ENCODE data around the gene PGP.
"Not testable (repeated sequence)": the region's sequence is repeated elsewhere in the genome, so short reads cannot be mapped to it uniquely, and the experiment has no call there.

Gene PGP

GRCh38 chr16:2246301-2246885 is 31.8 kb upstream of the PGP start:
- Histone ChIP-seq H3K9ac (ENCODE audit: low read length) (no peak overlapping the region), H3K27me3 (ENCODE audit: control insufficient read depth, insufficient read depth, low read length) (no peaks in the 10 kb centered on the region), H3K4me3 (ENCODE audit: low read depth, low read length) (no peak overlapping the region), H3K9me3 (ENCODE audit: control insufficient read depth, insufficient read depth, low read depth, low read length) (no peaks in the 10 kb centered on the region), H3K27ac (ENCODE audit: low read depth, low read length) (no peak overlapping the region), H3K36me3 (ENCODE audit: control insufficient read depth, insufficient read depth, low read length) (peaks cover 59% of the 10 kb centered on the region), H3K4me1 (ENCODE audit: control insufficient read depth, insufficient read depth, low read length) (no peaks in the 10 kb centered on the region)

- Histone ChIP-seq H3K4me1 (ENCODE audit: control insufficient read depth, insufficient read depth, low read length) (no peaks in the 10 kb centered on the region), H3K4me3 (ENCODE audit: low read depth, low read length) (no peak overlapping the region), H3K27me3 (ENCODE audit: control insufficient read depth, insufficient read depth, low read length) (no peaks in the 10 kb centered on the region), H3K27ac (ENCODE audit: low read depth, low read length) (no peak overlapping the region), H3K9ac (ENCODE audit: low read length) (no peak overlapping the region), H3K36me3 (ENCODE audit: control insufficient read depth, insufficient read depth, low read length) (peaks cover 59% of the 10 kb centered on the region), H3K9me3 (ENCODE audit: control insufficient read depth, insufficient read depth, low read depth, low read length) (no peaks in the 10 kb centered on the region)
Measured at GRCh38 chr16:2244926-2245795, 30.5 kb upstream of the PGP start.

GRCh38 chr16:2244301-2244700 is 29.7 kb upstream of the PGP start:
- no peak overlapping the region for H3K9ac ChIP-seq (ENCODE audit: low read length)
- H3K4me1 ChIP-seq (ENCODE audit: control insufficient read depth, insufficient read depth, low read length) = no peaks in the 10 kb centered on the region
- H3K4me3 ChIP-seq (ENCODE audit: low read depth, low read length) = no peak overlapping the region
- peaks cover 59% of the 10 kb centered on the region for H3K36me3 ChIP-seq (ENCODE audit: control insufficient read depth, insufficient read depth, low read length)
- H3K27ac ChIP-seq (ENCODE audit: low read depth, low read length) = no peak overlapping the region
- H3K9me3 ChIP-seq (ENCODE audit: control insufficient read depth, insufficient read depth, low read depth, low read length) = no peaks in the 10 kb centered on the region
- no peaks in the 10 kb centered on the region for H3K27me3 ChIP-seq (ENCODE audit: control insufficient read depth, insufficient read depth, low read length)

DNA sequence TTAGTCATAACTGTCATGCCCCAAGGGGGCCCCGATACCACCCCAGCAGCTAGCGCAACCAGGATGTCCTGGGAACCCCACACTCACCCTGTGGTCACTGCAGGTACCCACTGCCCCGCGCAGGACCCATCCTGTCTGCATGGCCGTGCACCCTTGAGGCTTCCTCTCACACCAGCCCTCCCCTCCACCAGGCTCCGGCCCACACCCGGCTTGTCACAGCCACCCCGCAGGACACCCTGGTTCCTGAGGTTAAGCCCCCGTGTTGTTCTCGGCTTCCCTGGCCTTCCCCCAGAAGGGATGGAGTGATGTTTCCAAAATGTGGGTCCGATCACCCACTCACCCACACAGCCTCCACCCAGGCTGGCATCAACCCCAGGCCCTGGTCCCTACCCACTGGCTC is 29.1 kb upstream of the PGP start:
- Histone ChIP-seq H3K36me3 (ENCODE audit: control insufficient read depth, insufficient read depth, low read length) (peaks cover 57% of the 10 kb centered on the region), H3K4me3 (ENCODE audit: low read depth, low read length) (no peak overlapping the region), H3K27ac (ENCODE audit: low read depth, low read length) (no peak overlapping the region), H3K4me1 (ENCODE audit: control insufficient read depth, insufficient read depth, low read length) (0 out of 2 replicates have a peak, but pooled peaks cover 2% of the 10 kb centered on the region), H3K9ac (ENCODE audit: low read length) (no peak overlapping the region), H3K9me3 (ENCODE audit: control insufficient read depth, insufficient read depth, low read depth, low read length) (no peaks in the 10 kb centered on the region), H3K27me3 (ENCODE audit: control insufficient read depth, insufficient read depth, low read length) (no peaks in the 10 kb centered on the region)

DNA sequence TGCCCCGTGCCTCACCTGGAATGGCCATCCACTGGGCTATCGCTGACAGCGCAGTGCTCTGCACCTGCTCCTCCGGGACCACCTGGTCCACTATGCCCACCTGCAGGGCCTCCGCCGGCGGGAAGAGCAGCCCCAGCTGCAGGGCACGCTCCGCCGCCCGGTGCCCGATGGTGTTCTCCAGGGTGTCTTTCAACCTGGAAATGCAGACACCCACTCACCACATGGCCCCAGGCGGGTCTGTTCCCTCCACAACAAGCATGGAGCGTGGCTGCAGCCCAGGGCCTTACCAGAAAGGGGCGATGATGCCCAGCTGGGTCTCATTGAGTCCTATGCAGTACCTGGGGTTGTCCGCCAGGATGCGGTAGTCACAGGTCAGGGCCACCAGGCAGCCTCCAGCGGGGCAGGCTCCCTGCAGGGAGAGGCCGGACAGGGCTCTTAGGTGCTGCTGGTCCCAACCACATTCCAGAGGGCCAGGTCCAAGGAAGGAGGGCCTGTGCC is 28.4 kb upstream of the PGP start:
- Histone ChIP-seq H3K27ac (ENCODE audit: low read depth, low read length) (no peak overlapping the region), H3K4me3 (ENCODE audit: low read depth, low read length) (no peak overlapping the region), H3K4me1 (ENCODE audit: control insufficient read depth, insufficient read depth, low read length) (0 out of 2 replicates have a peak, but pooled peaks cover 5% of the 10 kb centered on the region), H3K9ac (ENCODE audit: low read length) (no peak overlapping the region), H3K27me3 (ENCODE audit: control insufficient read depth, insufficient read depth, low read length) (peaks cover 3% of the 10 kb centered on the region; the same call in 1 of the 2 replicates), H3K9me3 (ENCODE audit: control insufficient read depth, insufficient read depth, low read depth, low read length) (no peaks in the 10 kb centered on the region), H3K36me3 (ENCODE audit: control insufficient read depth, insufficient read depth, low read length) (peaks cover 52% of the 10 kb centered on the region)

GRCh38 chr16:2242598-2242997 is 28.0 kb upstream of the PGP start:
- H3K27me3 ChIP-seq (ENCODE audit: control insufficient read depth, insufficient read depth, low read length) = peaks cover 7% of the 10 kb centered on the region
- no peak overlapping the region for H3K9ac ChIP-seq (ENCODE audit: low read length)
- H3K9me3 ChIP-seq (ENCODE audit: control insufficient read depth, insufficient read depth, low read depth, low read length) = no peaks in the 10 kb centered on the region
- no peak overlapping the region for H3K4me3 ChIP-seq (ENCODE audit: low read depth, low read length)
- no peak overlapping the region for H3K27ac ChIP-seq (ENCODE audit: low read depth, low read length)
- 0 out of 2 replicates have a peak, but pooled peaks cover 8% of the 10 kb centered on the region for H3K4me1 ChIP-seq (ENCODE audit: control insufficient read depth, insufficient read depth, low read length)
- H3K36me3 ChIP-seq (ENCODE audit: control insufficient read depth, insufficient read depth, low read length) = peaks cover 52% of the 10 kb centered on the region

DNA sequence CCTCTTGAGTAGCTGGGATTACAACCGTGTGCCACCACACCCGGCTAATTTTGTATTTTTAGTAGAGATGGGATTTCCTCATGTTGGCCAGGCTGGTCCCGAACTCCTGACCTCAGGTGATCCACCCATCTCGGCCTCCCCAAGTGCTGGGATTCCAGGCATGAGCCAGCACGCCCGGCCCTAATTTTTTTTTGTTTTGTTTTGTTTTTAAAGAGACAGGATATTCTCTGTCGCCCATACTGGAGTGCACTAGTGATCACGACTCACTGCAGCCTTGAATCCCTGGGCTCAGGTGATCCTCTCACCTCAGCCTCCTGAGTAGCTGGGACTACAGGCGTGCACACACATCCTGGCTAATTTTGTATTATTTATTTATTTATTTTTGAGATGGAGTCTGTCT is 25.7 kb upstream of the PGP start:
- H3K27me3 ChIP-seq (ENCODE audit: control insufficient read depth, insufficient read depth, low read length) = peaks cover 25% of the 10 kb centered on the region
- peaks cover 38% of the 10 kb centered on the region for H3K36me3 ChIP-seq (ENCODE audit: control insufficient read depth, insufficient read depth, low read length)
- not testable (repeated sequence) for H3K4me3 ChIP-seq (ENCODE audit: low read depth, low read length); H3K27ac ChIP-seq (ENCODE audit: low read depth, low read length); H3K9me3 ChIP-seq (ENCODE audit: control insufficient read depth, insufficient read depth, low read depth, low read length); H3K9ac ChIP-seq (ENCODE audit: low read length)
- peaks cover 17% of the 10 kb centered on the region for H3K4me1 ChIP-seq (ENCODE audit: control insufficient read depth, insufficient read depth, low read length)

GRCh38 chr16:2238838-2239675 is 24.4 kb upstream of the PGP start:
- Histone ChIP-seq H3K9ac (ENCODE audit: low read length) (no peak overlapping the region), H3K4me1 (ENCODE audit: control insufficient read depth, insufficient read depth, low read length) (peaks cover 17% of the 10 kb centered on the region), H3K9me3 (ENCODE audit: control insufficient read depth, insufficient read depth, low read depth, low read length) (no peaks in the 10 kb centered on the region), H3K27ac (ENCODE audit: low read depth, low read length) (no peak overlapping the region), H3K36me3 (ENCODE audit: control insufficient read depth, insufficient read depth, low read length) (peaks cover 37% of the 10 kb centered on the region), H3K4me3 (ENCODE audit: low read depth, low read length) (no peak overlapping the region), H3K27me3 (ENCODE audit: control insufficient read depth, insufficient read depth, low read length) (peaks cover 25% of the 10 kb centered on the region)

- H3K4me3 ChIP-seq (ENCODE audit: low read depth, low read length) = peak overlapping the region; percentile 49; the same call in 1 of the 2 replicates
Measured at GRCh38 chr16:2238150-2238837, 23.7 kb upstream of the PGP start.

GRCh38 chr16:2237493-2238149 is 23.0 kb upstream of the PGP start:
- H3K4me3 ChIP-seq (ENCODE audit: low read depth, low read length) = peak overlapping the region; percentile 49
- no peaks in the 10 kb centered on the region for H3K9me3 ChIP-seq (ENCODE audit: control insufficient read depth, insufficient read depth, low read depth, low read length)
- peaks cover 25% of the 10 kb centered on the region for H3K27me3 ChIP-seq (ENCODE audit: control insufficient read depth, insufficient read depth, low read length)
- no peak overlapping the region for H3K9ac ChIP-seq (ENCODE audit: low read length)
- H3K4me1 ChIP-seq (ENCODE audit: control insufficient read depth, insufficient read depth, low read length) = peaks cover 17% of the 10 kb centered on the region
- H3K27ac ChIP-seq (ENCODE audit: low read depth, low read length) = no peak overlapping the region
- H3K36me3 ChIP-seq (ENCODE audit: control insufficient read depth, insufficient read depth, low read length) = peaks cover 37% of the 10 kb centered on the region

More at GRCh38 chr16:2238150-2238837, 23.7 kb upstream of the PGP start:
- Histone ChIP-seq H3K9ac (ENCODE audit: low read length) (no peak overlapping the region), H3K27me3 (ENCODE audit: control insufficient read depth, insufficient read depth, low read length) (peaks cover 25% of the 10 kb centered on the region), H3K4me1 (ENCODE audit: control insufficient read depth, insufficient read depth, low read length) (peaks cover 17% of the 10 kb centered on the region), H3K9me3 (ENCODE audit: control insufficient read depth, insufficient read depth, low read depth, low read length) (no peaks in the 10 kb centered on the region), H3K36me3 (ENCODE audit: control insufficient read depth, insufficient read depth, low read length) (peaks cover 37% of the 10 kb centered on the region), H3K27ac (ENCODE audit: low read depth, low read length) (no peak overlapping the region)

Measured in HUES6 (cell line).